Gastrocnemius medialis (tissue), 4 donors: ENCODE measurements around the gene VMAC.

Experiments
- POLR2A ChIP-seq, 2 donors: fragments of 450-650 bp; IDR thresholded peaks; one replicate each; pipeline ENCODE4 v1.6.1; 2017; ENCODE audit warnings: antibody characterized with exemption in 2 of 2, mild to moderate bottlenecking in 2 of 2, moderate library complexity in 2 of 2
- TF ChIP-seq, protein P1 (sequence below), 5 experiments: fragments of 450-650 bp in 3 of 5; fragments of 200-600 bp in 2 of 5; sonication (generic) in 2 of 5; IDR thresholded peaks in 4 of 5; conservative IDR thresholded peaks in 1 of 5; 1 replicate in 4 of 5; 2 replicates in 1 of 5; pipeline ENCODE4 v1.5.1; 2016 to 2019; ENCODE audit warnings: antibody characterized with exemption in 5 of 5, mild to moderate bottlenecking in 3 of 5, moderate library complexity in 3 of 5

DNA sequence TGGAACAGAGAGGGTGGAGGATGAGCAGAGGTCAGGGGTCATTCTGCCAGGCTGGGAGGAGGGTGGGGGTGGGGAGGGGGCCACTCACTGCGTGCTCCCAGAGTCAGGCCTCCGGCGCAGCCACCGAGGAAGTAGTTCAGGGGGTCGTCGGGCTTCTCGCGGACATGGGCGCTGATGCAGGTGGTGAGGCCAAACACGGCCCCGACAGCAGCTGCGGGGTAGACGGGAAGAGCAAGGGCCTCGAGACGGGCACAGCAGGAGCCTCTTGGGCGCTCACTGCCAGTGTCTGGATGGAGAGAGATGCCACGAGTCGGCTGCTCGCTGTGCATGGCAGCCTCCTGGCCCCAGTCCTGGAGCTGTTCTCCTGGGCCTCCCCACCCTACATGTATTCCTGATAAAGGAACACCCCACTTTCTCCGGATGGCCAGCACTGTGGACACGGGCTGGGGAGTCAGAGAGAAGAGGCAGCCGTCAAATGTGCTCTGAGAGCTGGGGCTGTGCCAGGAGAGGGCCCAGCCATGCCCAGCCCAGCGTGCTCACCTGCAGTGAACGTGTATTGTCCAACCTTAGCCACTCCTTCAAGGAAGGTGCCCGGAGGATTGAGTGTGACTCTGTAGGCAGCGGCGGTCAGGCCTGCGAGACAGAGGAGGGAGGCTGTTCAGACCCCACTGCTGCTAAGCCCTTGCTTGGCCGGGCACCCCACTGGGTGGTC, 8.2 kb upstream of the VMAC start:
- TF ChIP-seq, protein P1, sequence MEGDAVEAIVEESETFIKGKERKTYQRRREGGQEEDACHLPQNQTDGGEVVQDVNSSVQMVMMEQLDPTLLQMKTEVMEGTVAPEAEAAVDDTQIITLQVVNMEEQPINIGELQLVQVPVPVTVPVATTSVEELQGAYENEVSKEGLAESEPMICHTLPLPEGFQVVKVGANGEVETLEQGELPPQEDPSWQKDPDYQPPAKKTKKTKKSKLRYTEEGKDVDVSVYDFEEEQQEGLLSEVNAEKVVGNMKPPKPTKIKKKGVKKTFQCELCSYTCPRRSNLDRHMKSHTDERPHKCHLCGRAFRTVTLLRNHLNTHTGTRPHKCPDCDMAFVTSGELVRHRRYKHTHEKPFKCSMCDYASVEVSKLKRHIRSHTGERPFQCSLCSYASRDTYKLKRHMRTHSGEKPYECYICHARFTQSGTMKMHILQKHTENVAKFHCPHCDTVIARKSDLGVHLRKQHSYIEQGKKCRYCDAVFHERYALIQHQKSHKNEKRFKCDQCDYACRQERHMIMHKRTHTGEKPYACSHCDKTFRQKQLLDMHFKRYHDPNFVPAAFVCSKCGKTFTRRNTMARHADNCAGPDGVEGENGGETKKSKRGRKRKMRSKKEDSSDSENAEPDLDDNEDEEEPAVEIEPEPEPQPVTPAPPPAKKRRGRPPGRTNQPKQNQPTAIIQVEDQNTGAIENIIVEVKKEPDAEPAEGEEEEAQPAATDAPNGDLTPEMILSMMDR (IDR thresholded peaks at IDR 0.05 in 4 of 5, conservative IDR thresholded peaks at IDR 0.05 in 1 of 5) = no peak
- no peak for TF ChIP-seq POLR2A (IDR thresholded peaks at IDR 0.05)
